Measurements from ENCODE around the gene LCN6. TPM values are rescaled to one million over a fixed set of nuclear protein-coding genes. Genes with fewer than 3 reads are reported as not detected.

Gene LCN6
- total and polyA plus RNA-seq, 2 of the 4 experiments (the other 2 are of a cell fraction) = not detected

DNA sequence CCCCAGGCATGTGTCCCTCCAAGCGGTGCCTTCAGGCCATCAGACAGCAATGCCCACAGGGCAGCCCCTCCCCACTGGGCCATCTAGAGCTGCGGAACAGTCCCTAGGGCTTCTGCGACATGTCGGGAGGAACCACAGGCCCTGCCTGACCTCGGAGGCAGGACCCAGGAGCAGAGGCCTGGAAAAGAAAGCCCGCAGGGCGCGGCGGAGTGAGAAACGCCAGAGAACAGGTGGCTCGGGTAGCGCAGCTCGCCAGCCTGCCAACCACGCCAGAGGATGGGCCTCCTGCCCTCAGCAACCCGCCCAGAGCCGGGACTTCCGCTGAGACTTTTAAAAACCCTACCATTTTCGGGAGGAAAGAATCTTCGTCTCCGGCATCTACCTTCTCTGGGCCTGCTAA is 9.0 kb upstream of the LCN6 start:
- Histone ChIP-seq H3K27me3 (ENCODE audit: control insufficient read depth, insufficient read depth, low read length) (peaks cover 6% of the 10 kb centered on the region), H2BK15ac (ENCODE audit: low read depth, low read length) (no peak overlapping the region), H4K5ac (ENCODE audit: low read depth, low read length) (no peak overlapping the region), H3K4ac (ENCODE audit: low read depth, low read length) (no peak overlapping the region), H3K79me1 (ENCODE audit: low read depth in 1 of 2, low read length in 2 of 2) (no peaks in the 10 kb centered on the region), H3K4me3 (ENCODE audit: insufficient read depth, low read depth, low read length) (no peak overlapping the region), H2AK5ac (ENCODE audit: low read depth, low read length) (no peak overlapping the region), H3K4me1 (ENCODE audit: control insufficient read depth, insufficient read depth, low read length) (no peaks in the 10 kb centered on the region), H2AK9ac (replicated peaks; ENCODE audit: low read depth, low read length, poor library complexity) (no peak overlapping the region), H3K4me2 (ENCODE audit: low read depth, low read length) (no peak overlapping the region), H2BK20ac (ENCODE audit: low read depth, low read length) (no peak overlapping the region), H3K36me3 (ENCODE audit: control insufficient read depth, insufficient read depth, low read length) (no peaks in the 10 kb centered on the region), H3K56ac (ENCODE audit: extremely low read depth, insufficient read depth, low read length) (no peak overlapping the region), H2BK5ac (ENCODE audit: low read depth, low read length, poor library complexity, severe bottlenecking) (no peak overlapping the region), H3K27ac (ENCODE audit: insufficient read depth, low read length) (no peak overlapping the region), H3K9ac (ENCODE audit: low read depth, low read length) (no peak overlapping the region), H4K20me1 (ENCODE audit: insufficient read depth, low read length) (no peaks in the 10 kb centered on the region), H4K8ac (ENCODE audit: low read depth in 2 of 2, low read length in 2 of 2) (no peak overlapping the region), H3K18ac (ENCODE audit: low read depth, low read length) (no peak overlapping the region), H2BK120ac (ENCODE audit: low read depth, low read length) (no peak overlapping the region), H3K9me1 (ENCODE audit: insufficient read depth, low read length) (no peaks in the 10 kb centered on the region), H2AFZ (replicated peaks; ENCODE audit: low read length, poor library complexity) (no peak overlapping the region), H4K91ac (ENCODE audit: insufficient read depth, low read depth, low read length) (no peak overlapping the region), H3K9me3 (ENCODE audit: control insufficient read depth, insufficient read depth, low read length) (peaks cover 12% of the 10 kb centered on the region), H3K14ac (replicated peaks; ENCODE audit: low read depth, low read length) (no peak overlapping the region), H3K23ac (ENCODE audit: low read depth, low read length) (no peak overlapping the region)
- ChIA-PET CTCF (no interaction called here), POLR2A (ENCODE audit: unreplicated experiment) (no interaction called here)
- DNase-seq (no peak), ATAC-seq (ENCODE audit: low read depth) (no peak)
- no TSS peak for BruUV-seq (replicated peaks)
- dilution Hi-C loops (cut with HindIII; ENCODE audit: low sequenced_read_pairs, unreplicated experiment) (no loop called here), in situ Hi-C loops (cut with MboI; ENCODE audit: low sequenced_read_pairs) (no loop called here), intact Hi-C loops (cut with micrococcal nuclease) (no loop called here)
- TF ChIP-seq ELK1 (IDR thresholded peaks at IDR 0.05; ENCODE audit: borderline replicate concordance, low read depth, low read length) (no peak), CTCF (conservative IDR thresholded peaks at IDR 0.05; ENCODE audit: low read depth, low read length) (no peak), CHD1 (IDR thresholded peaks at IDR 0.05; ENCODE audit: low read depth, low read length) (no peak), MAFK (IDR thresholded peaks at IDR 0.05; ENCODE audit: low read depth, low read length) (no peak), SMC3 (IDR thresholded peaks at IDR 0.05; ENCODE audit: low read depth, low read length) (no peak), RFX5 (IDR thresholded peaks at IDR 0.05; ENCODE audit: low read depth, low read length) (no peak), MAZ (IDR thresholded peaks at IDR 0.05; ENCODE audit: borderline replicate concordance, low read depth, low read length) (no peak), NFE2L2 (IDR thresholded peaks at IDR 0.05; ENCODE audit: low read depth, low read length) (no peak), RAD21 (IDR thresholded peaks at IDR 0.05; ENCODE audit: low read length) (no peak)
- WGBS, 2 experiments (ENCODE audit: extremely low coverage in 2 of 2, insufficient read length in 1 of 2) = 87% methylated on average over 6 of the region's 20 CpGs; no CpG with 5 or more reads in 1 of the 2 experiments

Measured in IMR-90 (cell line).